Activated CD8-positive, alpha-beta T cell treated with anti-CD3 and anti-CD28 coated beads for 36 hours (primary cell): ENCODE measurements around the gene IQCE. TPM values are rescaled to one million over a fixed set of nuclear protein-coding genes. Genes with fewer than 3 reads are reported as not detected.

Source experiments
- ATAC-seq: fragments of 200-7000 bp; cut with Tn5 transposase; one replicate; pipeline ENCODE4 v1.10.0; 2021; ENCODE audit warnings: mild to moderate bottlenecking, moderate library complexity
- CTCF ChIA-PET: fragments of 350-600 bp; sonication (Branson Sonifier 250); formaldehyde crosslinking; loops from one replicate; lab custom pipeline; 2021; ENCODE audit warnings: antibody characterized with exemption; lab: Charles Lee
- POLR2A ChIA-PET: fragments of 350-600 bp; sonication (Branson Sonifier 250); formaldehyde crosslinking; loops from one replicate; lab custom pipeline; 2021; ENCODE audit warnings: antibody characterized with exemption; lab: Charles Lee
- DNase-seq: peaks from one replicate; pipeline ENCODE4 v3.0.0-alpha.2; 2020
- H3K27ac Mint-ChIP-seq: one replicate; pipeline ENCODE4 v1.8.0; 2021; ENCODE audit warnings: mild to moderate bottlenecking, mixed read lengths
- H3K27me3 Mint-ChIP-seq: one replicate; pipeline ENCODE4 v1.8.0; 2021; ENCODE audit warnings: mixed read lengths
- H3K36me3 Mint-ChIP-seq: one replicate; pipeline ENCODE4 v1.8.0; 2021; ENCODE audit warnings: low read depth, mixed read lengths
- H3K4me1 Mint-ChIP-seq: one replicate; pipeline ENCODE4 v1.8.0; 2021; ENCODE audit warnings: low read depth, mixed read lengths
- H3K4me3 Mint-ChIP-seq: one replicate; pipeline ENCODE4 v1.8.0; 2021; ENCODE audit warnings: mild to moderate bottlenecking, moderate library complexity, mixed read lengths
- H3K9me3 Mint-ChIP-seq: one replicate; pipeline ENCODE4 v1.8.0; 2021; ENCODE audit warnings: mixed read lengths
- CTCF ChIP-seq: fragments of 200-600 bp; IDR thresholded peaks from one replicate; pipeline ENCODE4 v1.8.0; 2022; ENCODE audit warnings: antibody characterized with exemption, mild to moderate bottlenecking
- intact Hi-C: fragments of 100-400 bp; cut with micrococcal nuclease; formaldehyde crosslinking; loops from one replicate; pipeline ENCODE4 v1.10.0; 2022
- total RNA-seq, 2 experiments: library from RNA; stranded (reverse); gene quantifications; one replicate each; pipeline ENCODE4 v1.2.3, GENCODE V29; 2021

The IQCE gene
- total RNA-seq, 2 experiments from 2014 or later, result 4.0 to 4.3 TPM

- no peaks in the 10 kb centered on the region for H3K27me3 Mint-ChIP-seq
- H3K4me3 Mint-ChIP-seq, result no peak overlapping the region
- POLR2A ChIA-PET, result no interaction called here
- H3K4me1 Mint-ChIP-seq, result no peaks in the 10 kb centered on the region
- H3K36me3 Mint-ChIP-seq, result peaks cover 5% of the 10 kb centered on the region
- ATAC-seq (no peak), DNase-seq (no peak)
- CTCF ChIA-PET, result interaction anchor here (1.7 kb wide), 1 partner anchor 116 kb away, joined by 4 read pairs; no protein-coding TSS in a partner anchor
- no peaks in the 10 kb centered on the region for H3K9me3 Mint-ChIP-seq
- intact Hi-C loops, result no loop called here
- no peak for TF ChIP-seq CTCF
- H3K27ac Mint-ChIP-seq, result no peak overlapping the region
Measured at GRCh38 chr7:2594599-2594998, 35.8 kb downstream of the IQCE start.

GRCh38 chr7:2595258-2595860 is 36.6 kb downstream of the IQCE start:
- Mint-ChIP-seq H3K9me3 (no peaks in the 10 kb centered on the region), H3K27me3 (no peaks in the 10 kb centered on the region), H3K36me3 (peaks cover 5% of the 10 kb centered on the region), H3K4me3 (no peak overlapping the region), H3K27ac (no peak overlapping the region), H3K4me1 (no peaks in the 10 kb centered on the region)
- intact Hi-C loops, result no loop called here
- POLR2A ChIA-PET, result no interaction called here
- ATAC-seq, result no peak
- no peak for DNase-seq
- CTCF ChIA-PET, result interaction anchor here (1.7 kb wide), 1 partner anchor 115 kb away, joined by 4 read pairs; no protein-coding TSS in a partner anchor
- TF ChIP-seq CTCF, result no peak

- Mint-ChIP-seq H3K4me1 (no peaks in the 10 kb centered on the region), H3K27me3 (no peaks in the 10 kb centered on the region), H3K4me3 (no peak overlapping the region), H3K9me3 (no peaks in the 10 kb centered on the region), H3K36me3 (peaks cover 5% of the 10 kb centered on the region), H3K27ac (no peak overlapping the region)
- CTCF ChIA-PET, result interaction anchor here (0.7 to 1.7 kb wide), 3 partner anchors 11 to 114 kb away, joined by 3 to 4 read pairs (median 3); no protein-coding TSS in a partner anchor
- DNase-seq, result no peak
- TF ChIP-seq CTCF, result no peak
- no peak for ATAC-seq
- intact Hi-C loops, result no loop called here
- POLR2A ChIA-PET, result no interaction called here
Measured at GRCh38 chr7:2596464-2597272, 37.9 kb downstream of the IQCE start.

- no peaks in the 10 kb centered on the region for H3K27me3 Mint-ChIP-seq
- intact Hi-C loops, result no loop called here
- ATAC-seq (no peak), DNase-seq (no peak)
- H3K4me1 Mint-ChIP-seq, result no peaks in the 10 kb centered on the region
- CTCF ChIA-PET, result interaction anchor here (1.1 kb wide), 1 partner anchor 22 kb away, joined by 3 read pairs; no protein-coding TSS in a partner anchor
- TF ChIP-seq CTCF, result no peak
- POLR2A ChIA-PET, result no interaction called here
- H3K4me3 Mint-ChIP-seq, result no peak overlapping the region
- H3K36me3 Mint-ChIP-seq, result peaks cover 5% of the 10 kb centered on the region
- no peaks in the 10 kb centered on the region for H3K9me3 Mint-ChIP-seq
- H3K27ac Mint-ChIP-seq, result no peak overlapping the region
Measured at GRCh38 chr7:2597273-2597640, 38.5 kb downstream of the IQCE start.
